BJ (cell line): Measurements from ENCODE around the gene UBL7. TPM values are rescaled to one million over a fixed set of nuclear protein-coding genes. Genes with fewer than 3 reads are reported as not detected.

Source experiments
- CTCF ChIA-PET: fragments of 350-600 bp; formaldehyde crosslinking; extraction: SDS; loops from one replicate; lab custom pipeline; 2021; ENCODE audit warnings: antibody characterized with exemption, inconsistent platforms; lab: Yijun Ruan, JAX
- POLR2A ChIA-PET: fragments of 300-600 bp; sonication (Branson Sonifier 250); formaldehyde crosslinking; extraction: SDS; loops from one replicate; lab custom pipeline; 2021; ENCODE audit warnings: antibody characterized with exemption; lab: Charles Lee
- DNase-seq: peaks from one replicate; pipeline ENCODE4 v3.0.0-alpha.2; 2011; ENCODE audit warnings: low read depth
- H3K27me3 ChIP-seq: 2 replicates; pipeline ENCODE4 v1.6.0; 2011; ENCODE audit warnings: low read length; ENCODE audit not compliant: control insufficient read depth, insufficient read depth
- H3K36me3 ChIP-seq: 2 replicates; pipeline ENCODE4 v1.5.1; 2011; ENCODE audit warnings: low read length; ENCODE audit not compliant: control insufficient read depth, insufficient read depth
- H3K4me3 ChIP-seq: 2 replicates; pipeline ENCODE4 v1.5.1; 2011; ENCODE audit warnings: low read depth, mild to moderate bottlenecking, control low read depth, low read length
- polyA plus RNA-seq: library from polyadenylated mRNA; depleted of rRNA; stranded (reverse); fragments of >200 nt; gene quantifications from 2 replicates; pipeline ENCODE4 v1.2.3, GENCODE V29; 2011
- TF ChIP-seq, protein P1 (sequence below): IDR thresholded peaks from 2 replicates; pipeline ENCODE4 v1.5.1; 2011; ENCODE audit warnings: low read depth, mild to moderate bottlenecking, control low read depth, inconsistent platforms, low read length, moderate library complexity; ENCODE audit not compliant: insufficient read depth

Gene UBL7
- polyA plus RNA-seq, 1 experiment, result 87.3 TPM

DNA sequence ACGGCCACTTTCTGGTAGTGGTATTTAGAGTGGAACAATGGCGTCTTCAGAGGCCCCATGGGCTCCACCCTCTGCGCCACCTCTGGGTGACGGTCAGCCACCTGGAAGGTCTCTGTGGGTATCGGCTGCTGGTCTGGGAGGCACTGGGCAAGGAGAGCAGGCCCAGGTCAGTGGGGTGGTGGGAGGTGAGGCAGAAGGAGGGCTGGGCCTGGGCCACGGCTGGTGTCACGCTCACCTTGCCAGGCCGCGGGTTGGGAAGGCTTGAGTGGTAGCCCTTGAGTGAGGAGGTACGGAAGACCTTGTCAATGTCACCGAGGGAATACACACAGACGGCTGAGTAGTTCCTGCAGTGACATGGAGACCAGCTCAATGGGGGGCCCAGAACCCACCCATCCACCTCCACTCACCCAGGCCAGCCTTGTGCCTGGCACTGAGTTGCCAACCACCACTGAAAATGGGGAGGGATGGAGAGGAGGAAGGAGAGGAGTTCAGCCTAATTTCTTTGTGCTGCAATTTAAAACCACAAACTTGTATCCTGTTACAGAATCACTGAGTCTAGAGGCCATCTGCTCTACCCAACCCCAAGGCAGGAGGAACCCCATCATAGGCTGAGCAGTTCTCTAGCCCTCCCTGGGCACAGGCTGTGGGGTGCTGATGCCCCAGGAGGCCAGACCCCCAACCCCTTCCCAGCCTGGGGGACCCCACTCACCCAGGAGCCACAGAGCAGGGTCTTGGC lies 46.2 kb downstream of the UBL7 start:
- H3K27me3 ChIP-seq, result no peaks in the 10 kb centered on the region
- no peak overlapping the region for H3K4me3 ChIP-seq
- CTCF ChIA-PET, result no interaction called here
- no peak for DNase-seq
- peaks cover 40% of the 10 kb centered on the region for H3K36me3 ChIP-seq
- TF ChIP-seq, protein P1, sequence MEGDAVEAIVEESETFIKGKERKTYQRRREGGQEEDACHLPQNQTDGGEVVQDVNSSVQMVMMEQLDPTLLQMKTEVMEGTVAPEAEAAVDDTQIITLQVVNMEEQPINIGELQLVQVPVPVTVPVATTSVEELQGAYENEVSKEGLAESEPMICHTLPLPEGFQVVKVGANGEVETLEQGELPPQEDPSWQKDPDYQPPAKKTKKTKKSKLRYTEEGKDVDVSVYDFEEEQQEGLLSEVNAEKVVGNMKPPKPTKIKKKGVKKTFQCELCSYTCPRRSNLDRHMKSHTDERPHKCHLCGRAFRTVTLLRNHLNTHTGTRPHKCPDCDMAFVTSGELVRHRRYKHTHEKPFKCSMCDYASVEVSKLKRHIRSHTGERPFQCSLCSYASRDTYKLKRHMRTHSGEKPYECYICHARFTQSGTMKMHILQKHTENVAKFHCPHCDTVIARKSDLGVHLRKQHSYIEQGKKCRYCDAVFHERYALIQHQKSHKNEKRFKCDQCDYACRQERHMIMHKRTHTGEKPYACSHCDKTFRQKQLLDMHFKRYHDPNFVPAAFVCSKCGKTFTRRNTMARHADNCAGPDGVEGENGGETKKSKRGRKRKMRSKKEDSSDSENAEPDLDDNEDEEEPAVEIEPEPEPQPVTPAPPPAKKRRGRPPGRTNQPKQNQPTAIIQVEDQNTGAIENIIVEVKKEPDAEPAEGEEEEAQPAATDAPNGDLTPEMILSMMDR, result no peak
- POLR2A ChIA-PET, result no interaction called here

DNA sequence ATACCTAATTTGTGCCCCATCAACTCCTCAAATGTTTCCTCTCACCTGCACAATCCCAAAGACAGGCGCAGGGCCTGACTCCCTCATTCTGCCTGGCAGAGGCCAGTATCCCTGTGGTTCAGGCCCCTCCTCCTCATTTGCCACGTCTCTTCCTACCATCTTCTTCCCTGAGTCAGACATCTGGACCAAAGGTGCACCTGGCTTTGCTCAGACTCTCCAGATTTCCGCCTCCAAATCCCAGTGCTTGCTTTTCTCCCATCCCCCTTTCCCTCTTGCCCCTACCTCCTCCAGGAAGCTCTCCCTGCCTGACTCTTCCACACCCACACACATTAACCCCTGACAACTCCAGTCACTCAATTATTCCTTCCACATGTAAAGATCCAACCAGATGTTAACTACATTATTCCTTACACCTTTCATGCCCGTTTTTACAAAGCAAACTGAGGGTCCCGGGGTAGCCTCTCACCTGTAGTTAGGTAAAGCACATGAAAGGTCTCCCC lies 46.8 kb downstream of the UBL7 start:
- POLR2A ChIA-PET, result no interaction called here
- TF ChIP-seq, protein P1, result no peak
- peaks cover 40% of the 10 kb centered on the region for H3K36me3 ChIP-seq
- no peak overlapping the region for H3K4me3 ChIP-seq
- H3K27me3 ChIP-seq, result no peaks in the 10 kb centered on the region
- CTCF ChIA-PET, result no interaction called here
- DNase-seq, result no peak

DNA sequence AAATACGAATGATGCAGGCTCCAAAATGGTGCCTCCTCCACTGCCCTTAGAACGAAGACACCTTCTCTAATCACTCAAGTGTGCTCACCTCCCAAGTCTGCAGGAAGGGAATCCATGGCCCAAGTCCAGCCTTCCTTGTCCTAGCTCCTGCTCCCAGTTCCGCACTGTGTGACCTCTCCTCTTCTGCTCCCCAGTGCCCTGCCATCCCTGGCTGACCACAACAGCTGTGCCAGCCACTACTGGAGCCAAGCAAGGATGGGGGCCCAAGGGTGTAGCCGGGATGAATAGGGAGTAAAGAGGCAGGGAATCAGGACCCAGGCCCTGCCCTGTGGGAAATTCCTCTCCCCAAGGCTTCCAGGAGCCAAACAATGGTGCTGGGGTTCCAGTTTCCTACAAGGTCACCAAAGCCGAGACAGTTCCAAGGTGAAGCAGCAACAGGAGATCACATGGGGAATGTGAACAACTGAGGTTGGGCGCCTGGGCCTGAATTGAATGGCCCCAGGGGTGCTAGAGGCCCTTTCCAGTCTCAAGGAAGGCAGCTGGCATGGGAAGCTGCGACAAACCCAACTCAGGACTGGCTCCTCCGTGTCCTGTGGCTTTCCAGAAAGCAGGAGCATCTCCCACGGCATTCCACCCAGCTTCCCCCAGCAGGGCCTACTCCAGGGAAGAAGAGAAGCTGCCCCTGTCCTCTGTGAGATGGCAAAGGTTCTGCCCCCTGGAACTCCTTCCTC lies 47.4 kb downstream of the UBL7 start:
- Histone ChIP-seq H3K4me3 (no peak overlapping the region), H3K27me3 (no peaks in the 10 kb centered on the region), H3K36me3 (peaks cover 40% of the 10 kb centered on the region)
- POLR2A ChIA-PET, result no interaction called here
- TF ChIP-seq, protein P1, result no peak
- no peak for DNase-seq
- CTCF ChIA-PET, result no interaction called here

DNA sequence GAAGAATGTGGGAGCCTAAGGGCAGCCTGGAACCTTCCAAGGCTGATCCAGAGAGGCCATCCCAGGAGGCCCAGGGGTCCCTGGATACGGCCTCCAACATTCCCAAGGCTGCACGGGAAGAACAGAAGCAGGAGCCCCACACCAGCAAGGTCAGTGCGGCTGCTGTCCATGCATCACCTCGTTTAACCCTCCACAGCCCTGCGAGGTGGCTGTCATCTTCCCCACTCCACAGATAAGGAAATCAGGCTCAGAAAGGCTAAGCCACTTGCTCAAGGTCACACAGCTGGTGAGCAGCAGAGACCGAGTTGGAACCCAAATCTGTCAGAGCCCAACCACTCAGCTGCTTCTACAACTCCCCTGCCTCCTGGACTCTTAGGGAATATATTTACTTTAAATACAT lies 48.8 kb downstream of the UBL7 start:
- no peak for DNase-seq
- Histone ChIP-seq H3K36me3 (peaks cover 40% of the 10 kb centered on the region), H3K27me3 (no peaks in the 10 kb centered on the region), H3K4me3 (no peak overlapping the region)
- TF ChIP-seq, protein P1, result no peak
- ChIA-PET POLR2A (no interaction called here), CTCF (interaction anchor here (0.8 to 1.4 kb wide), 2 partner anchors 20 to 22 kb away, joined by 3 read pairs; partner anchors contain the start of gene SEMA7A)

DNA sequence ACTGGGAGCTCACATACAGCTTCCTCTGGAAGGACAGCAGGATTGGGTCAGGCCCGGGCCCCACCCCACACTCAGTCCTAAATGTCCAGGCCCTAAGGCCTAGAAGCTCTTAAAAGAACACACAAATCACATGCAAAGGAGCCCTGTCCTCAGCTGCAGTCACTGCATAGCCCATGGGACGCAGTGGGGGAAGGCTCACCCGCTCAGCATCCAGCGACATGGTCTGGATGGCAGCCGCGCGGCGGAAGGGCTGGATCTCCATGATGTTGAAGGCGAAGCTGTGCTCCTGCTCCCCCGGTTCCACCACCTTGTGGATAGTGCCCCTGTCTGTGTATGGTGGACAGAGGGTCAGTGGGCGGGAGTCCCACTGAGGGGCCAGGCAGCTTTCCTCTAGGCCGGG lies 49.3 kb downstream of the UBL7 start:
- peaks cover 38% of the 10 kb centered on the region for H3K36me3 ChIP-seq
- DNase-seq, result no peak
- POLR2A ChIA-PET, result no interaction called here
- no peak overlapping the region for H3K4me3 ChIP-seq
- no peaks in the 10 kb centered on the region for H3K27me3 ChIP-seq
- TF ChIP-seq, protein P1, result no peak
- CTCF ChIA-PET, result interaction anchor here (0.8 to 2.0 kb wide), 3 partner anchors 9 to 22 kb away, joined by 3 to 8 read pairs (median 3); partner anchors contain the start of gene SEMA7A
